Forelimb muscle (tissue), 1 donor: ENCODE measurements around the gene TRAPPC12. TPM values are rescaled to one million over a fixed set of nuclear protein-coding genes. Genes with fewer than 3 reads are reported as not detected.
"Not testable (repeated sequence)": the region's sequence is repeated elsewhere in the genome, so short reads cannot be mapped to it uniquely, and the experiment has no call there.

ENCODE experiments used
- DNase-seq: peaks from one replicate; pipeline ENCODE4 v3.0.0-alpha.2; 2013; ENCODE audit warnings: low read depth
- polyA plus RNA-seq: library from polyadenylated mRNA; unstranded; fragments of 120-200 nt; gene quantifications from one replicate; pipeline ENCODE4 v1.2.1, GENCODE V29; 2013; ENCODE audit not compliant: insufficient read length

The TRAPPC12 gene
- polyA plus RNA-seq, result 68.5 TPM

GRCh38 chr2:3379647-3380534 is at the start of gene TRAPPC12:
TRAPPC12 (plus strand) TSS chr2:3379694; CDS start chr2:3387624, 7,930 bp downstream.
- DNase-seq, result peak; percentile 56

- no peak for DNase-seq
These were observed 47.4 kb upstream of the TRAPPC12 start for GRCh38 chr2:3332133-3332532.

DNA sequence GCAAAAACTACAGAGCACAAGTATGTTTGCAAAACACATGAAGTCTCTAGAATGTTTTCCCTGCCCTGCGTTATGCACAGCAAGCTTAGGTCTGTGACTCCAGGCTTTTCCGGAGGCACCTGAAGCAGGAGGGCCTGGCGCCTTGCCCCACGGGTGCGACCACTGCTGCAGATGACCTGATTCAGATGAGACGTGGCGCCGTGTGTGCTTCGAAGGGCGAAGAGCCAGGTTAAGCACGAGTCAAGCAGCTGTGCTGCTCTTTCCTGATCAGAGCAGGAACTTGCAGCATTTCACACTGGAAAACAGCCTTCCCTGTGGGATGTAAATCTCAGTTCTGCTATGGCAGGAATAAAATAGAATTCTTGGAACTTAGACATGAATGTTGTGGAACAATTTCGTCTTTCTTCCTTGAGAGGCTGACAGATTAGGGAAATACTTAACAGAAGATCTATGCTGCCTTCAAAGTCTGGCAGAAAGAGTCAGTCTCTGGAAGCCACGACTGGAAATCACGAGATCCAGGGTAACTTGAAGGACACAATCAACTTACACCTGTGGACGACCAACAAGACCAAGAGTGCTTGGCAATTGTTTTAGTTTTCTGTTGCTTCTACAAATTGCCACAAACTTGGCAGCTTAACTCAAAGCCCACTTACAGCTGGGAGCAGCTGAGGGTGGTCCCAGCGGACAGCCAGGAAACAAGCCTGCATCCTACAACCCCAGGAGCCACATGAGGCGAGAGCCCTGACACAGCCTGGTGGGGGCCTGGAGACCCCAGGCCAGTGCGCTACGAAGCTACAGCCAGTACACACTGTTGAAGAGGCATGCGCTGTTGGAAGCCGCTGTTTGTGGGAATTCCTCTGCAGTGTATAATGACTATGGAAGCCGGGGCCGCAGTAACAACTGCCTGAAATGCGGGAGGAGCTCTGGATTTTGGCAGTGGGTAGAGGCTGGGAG is 44.8 kb upstream of the TRAPPC12 start:
- peak; percentile 86 for DNase-seq

DNA sequence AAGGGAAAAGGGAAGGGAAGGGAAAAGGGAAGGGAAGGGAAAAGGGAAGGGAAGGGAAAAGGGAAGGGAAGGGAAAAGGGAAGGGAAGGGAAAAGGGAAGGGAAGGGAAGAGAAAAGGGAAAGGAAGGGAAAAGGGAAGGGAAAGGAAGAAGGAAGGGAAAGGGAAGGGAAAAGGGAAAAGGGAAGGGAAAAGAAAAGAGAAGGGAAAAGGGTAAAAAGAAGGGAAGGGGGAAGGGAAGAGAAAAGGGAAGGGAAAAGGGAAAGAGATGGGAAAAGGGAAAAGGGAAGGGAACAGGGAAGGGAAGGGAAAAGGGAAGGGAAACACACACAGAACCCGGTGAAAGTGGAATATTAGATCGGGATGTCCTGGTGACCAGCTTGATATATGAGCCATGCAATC is 42.6 kb upstream of the TRAPPC12 start:
- DNase-seq, result no peak

- no peak for DNase-seq
These were observed 41.2 kb upstream of the TRAPPC12 start for GRCh38 chr2:3338340-3338739.

DNA sequence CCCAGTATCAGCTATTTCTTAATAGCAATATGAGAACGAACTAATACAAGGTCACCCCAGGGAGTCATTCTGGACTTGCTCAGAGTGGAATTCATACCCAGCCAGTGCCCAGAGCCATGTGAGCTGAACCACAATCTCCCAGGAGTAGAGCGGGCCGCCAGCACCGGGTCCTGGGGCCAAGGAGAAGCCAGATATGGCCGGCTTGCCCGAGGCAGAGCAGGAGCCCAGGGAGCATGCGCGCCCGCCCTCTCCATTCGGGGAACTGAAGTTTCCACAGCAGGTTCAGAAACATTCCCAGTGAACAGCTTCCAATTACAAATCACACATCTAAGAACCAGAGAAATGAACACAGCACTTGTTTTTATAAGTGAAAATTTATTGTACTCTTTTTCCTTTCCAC is 39.4 kb upstream of the TRAPPC12 start:
- no peak for DNase-seq

GRCh38 chr2:3341336-3341735 is 38.2 kb upstream of the TRAPPC12 start:
- no peak for DNase-seq

DNA sequence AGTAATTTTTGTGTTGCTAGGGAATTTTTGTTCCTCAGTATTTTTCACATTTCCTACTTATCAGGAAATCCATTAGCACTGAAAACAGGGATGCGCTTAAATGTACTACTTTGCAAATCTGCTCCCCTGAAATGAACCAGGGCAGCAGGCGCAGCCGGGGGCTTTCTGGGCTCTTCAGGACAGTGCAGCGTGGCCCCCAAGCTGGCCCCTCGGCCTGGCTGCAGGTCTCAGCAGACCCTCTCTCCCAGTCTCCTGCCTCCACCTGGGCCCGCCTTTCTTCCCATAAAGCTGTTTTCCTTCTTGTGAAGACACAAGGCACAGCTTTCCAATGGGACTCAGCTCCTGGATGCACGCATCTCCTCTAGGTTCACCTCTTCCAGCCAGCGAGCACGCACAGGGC is 37.2 kb upstream of the TRAPPC12 start:
- no peak for DNase-seq

- no peak for DNase-seq
These were observed 36.5 kb upstream of the TRAPPC12 start for GRCh38 chr2:3343012-3343411.

- no peak for DNase-seq
These were observed 34.6 kb upstream of the TRAPPC12 start for GRCh38 chr2:3344897-3345296.

DNA sequence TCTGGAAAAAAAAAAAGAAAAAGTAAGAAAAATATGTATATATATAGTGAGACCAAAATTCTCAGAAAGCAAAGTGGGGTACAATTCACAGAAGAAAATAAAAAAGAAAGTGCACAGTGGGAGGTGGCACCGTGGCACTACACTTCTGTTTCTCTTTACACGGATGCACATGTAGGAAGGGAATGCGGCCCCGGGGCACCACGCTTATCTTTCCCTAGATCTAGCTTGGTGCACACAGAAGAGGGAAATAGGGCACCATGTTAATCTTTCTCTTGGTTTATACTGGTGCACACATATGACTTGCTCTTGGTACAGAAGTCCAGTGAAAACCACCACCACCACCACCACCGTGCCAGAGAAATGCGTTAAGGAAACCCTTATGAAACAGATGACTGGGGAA is 33.9 kb upstream of the TRAPPC12 start:
- no peak for DNase-seq

DNA sequence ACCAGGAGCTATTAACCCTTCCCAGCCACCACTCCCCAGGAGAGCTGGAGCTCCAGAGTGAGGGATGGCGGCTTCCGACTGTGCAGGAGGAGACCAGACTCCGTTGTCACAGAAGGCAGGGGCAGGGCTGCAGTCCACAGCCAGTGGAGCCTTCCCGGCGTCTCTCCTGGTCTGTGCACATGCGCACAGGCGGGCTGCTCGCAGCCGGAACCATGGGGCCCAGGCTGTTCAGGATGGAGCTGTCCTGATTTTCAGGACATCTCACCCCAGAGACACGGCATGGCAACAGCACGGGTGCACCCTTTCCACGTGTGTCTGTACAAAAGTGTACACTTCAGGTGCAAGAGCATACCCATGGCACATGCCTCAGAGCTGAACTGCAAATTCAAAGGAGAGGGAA is 30.7 kb upstream of the TRAPPC12 start:
- no peak for DNase-seq

GRCh38 chr2:3349211-3349693 is 30.2 kb upstream of the TRAPPC12 start:
- no peak for DNase-seq

DNA sequence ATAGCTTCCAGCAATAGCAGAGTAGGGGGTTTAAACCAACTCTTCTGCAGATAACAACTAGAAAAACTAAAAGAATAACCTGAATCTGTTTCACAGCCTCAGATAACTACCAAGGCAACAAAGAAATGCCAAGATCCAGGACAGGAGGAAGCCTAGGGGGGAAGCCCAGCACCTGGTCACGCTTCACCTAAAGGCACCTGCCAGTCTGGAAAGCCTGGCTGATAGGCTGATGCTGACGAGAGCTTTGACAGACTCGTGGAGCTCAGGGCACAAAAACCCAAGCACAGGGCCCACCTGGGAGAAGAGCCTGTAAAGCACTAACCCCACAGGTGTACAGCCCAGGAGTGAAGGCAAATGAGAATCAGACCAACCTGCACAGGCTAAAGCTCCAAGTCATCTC is 24.5 kb upstream of the TRAPPC12 start:
- DNase-seq, result no peak

DNA sequence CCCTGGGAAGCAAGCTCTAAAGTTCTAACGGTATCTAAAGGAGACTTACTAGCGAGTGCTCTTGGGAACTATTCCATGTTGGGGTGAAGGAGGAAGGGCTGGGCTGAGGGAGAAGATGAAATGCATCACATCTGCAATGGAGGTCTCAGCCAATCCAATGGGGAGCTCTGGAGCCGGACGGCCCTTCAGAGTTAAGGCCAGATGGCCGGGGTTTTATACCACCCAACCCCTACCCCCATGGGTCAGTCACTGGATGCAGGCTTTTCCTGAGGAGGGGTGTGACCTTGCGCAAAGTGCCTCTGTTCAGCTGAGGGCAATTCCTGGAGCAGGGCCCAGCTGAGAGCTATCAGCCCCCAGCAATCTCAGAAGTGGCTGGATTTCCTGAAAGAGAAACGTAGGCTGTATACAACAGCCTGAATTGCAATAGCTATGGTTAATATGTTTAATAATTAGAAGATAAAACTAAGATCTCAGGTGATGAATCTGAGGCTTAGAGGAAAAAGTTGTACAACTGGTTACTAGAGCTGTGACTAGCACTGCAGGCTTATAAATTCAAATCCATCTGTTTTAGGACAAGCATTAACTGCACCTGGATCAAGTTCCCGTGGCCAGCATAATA is 23.4 kb upstream of the TRAPPC12 start:
- DNase-seq, result no peak

- DNase-seq, result no peak
These were observed 22.7 kb upstream of the TRAPPC12 start for GRCh38 chr2:3356799-3357198.

DNA sequence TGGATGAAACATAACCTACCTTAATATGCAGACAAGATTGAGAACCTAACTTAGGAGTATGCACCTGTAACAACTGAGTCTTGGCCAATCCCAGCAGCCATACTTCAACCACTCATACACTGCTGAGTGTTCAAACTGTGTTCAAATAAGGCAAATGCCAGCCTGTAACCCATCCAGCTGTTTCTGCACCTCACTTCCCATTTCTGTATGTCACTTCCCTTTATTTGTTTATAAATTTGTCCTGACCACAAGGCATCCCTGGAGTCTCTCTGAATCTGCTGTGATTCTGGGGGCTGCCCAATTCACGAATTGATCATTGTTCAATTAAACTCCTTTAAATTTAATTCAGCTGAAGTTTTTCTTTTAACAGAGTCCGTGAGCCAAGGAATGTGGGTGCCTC is 22.0 kb upstream of the TRAPPC12 start:
- not testable (repeated sequence) for DNase-seq

DNA sequence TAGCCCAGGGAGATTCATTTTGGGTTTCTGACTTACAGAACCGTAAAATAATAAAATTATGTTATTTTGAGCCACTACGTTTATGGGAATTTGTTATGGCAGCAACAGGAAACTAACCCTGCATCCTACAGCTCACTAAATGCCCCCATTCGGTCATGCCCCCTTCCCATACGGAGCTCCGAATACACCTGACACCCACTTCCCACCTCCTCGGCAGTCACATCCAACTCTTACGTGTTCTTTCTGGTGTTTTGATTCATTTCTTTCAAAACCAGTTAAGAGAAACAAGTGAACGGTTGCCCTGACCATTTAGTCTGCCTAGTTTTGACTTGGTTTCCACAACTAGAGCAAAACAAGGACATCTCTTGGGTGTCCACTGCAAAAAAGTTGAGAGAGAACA is 21.6 kb upstream of the TRAPPC12 start:
- DNase-seq, result no peak

GRCh38 chr2:3361518-3362389 is 17.7 kb upstream of the TRAPPC12 start:
- no peak for DNase-seq

- no peak for DNase-seq
These were observed 14.3 kb upstream of the TRAPPC12 start for GRCh38 chr2:3365219-3365618.

DNA sequence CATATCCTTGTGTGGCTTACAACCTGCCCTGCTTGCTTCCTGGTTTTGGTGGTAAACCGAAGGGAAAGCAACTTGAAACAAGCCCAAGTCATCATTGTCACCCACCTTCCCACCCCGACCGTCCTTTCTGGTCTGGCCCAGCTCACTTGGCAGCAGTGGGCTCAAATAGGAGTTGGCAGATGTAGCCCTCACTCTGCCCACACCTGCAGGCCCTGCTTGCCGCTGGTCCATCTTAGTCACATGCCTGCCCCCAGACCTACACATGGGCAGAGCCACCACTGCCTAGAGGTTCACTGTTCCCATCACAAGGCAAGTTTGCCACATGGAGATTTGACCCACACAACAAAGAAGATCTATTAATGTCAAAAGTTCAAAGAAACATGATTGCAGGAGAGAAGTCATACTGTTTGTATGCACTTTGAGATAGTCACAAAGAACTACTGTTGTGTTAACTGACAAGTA is 11.2 kb upstream of the TRAPPC12 start:
- no peak for DNase-seq
